ENCODE measurements around the gene GLCE.

GLCE gene

DNA sequence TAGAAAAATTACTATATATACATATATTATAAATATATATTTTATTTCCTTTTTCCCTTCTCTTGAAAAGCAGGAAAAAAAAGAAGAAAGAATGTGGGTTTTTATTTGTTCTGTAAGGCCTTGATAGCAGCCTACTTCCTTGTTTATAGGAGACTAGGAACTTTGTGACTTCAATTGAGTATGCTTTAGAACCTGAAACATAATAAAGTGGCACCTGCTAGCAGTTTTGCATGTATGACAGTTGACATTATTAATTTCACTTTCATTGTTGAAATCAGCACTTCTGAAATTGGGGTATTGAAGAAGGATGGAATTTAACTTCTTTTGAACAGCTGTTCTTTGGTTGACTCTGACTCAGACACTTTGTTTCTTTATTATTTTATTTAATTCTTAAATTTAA, 56.9 kb downstream of the GLCE start:
- no peaks in the 10 kb centered on the region for H3K9me3 ChIP-seq (ENCODE audit: insufficient read depth, low read length)
- H2AFZ ChIP-seq (ENCODE audit: low read depth, low read length, severe bottlenecking), result no peak overlapping the region

DNA sequence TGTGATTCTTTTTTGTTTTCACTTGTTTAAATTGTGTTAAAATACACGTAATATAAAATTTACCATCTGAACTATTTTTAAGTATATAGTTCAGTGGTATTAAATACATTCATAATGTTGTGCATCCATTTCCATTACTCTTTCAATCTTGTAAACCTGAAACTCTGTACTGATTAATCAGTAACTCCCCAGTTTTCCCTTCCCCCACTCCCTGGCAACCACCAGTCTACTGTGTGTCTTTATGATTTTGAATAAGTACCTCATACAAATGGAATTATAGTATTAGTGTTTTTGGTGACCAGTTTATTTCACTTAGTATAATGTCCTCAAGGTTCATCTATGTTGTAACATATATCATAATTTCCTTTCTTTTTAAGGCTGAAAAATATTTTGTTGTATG, 59.3 kb downstream of the GLCE start:
- Histone ChIP-seq H3K36me3 (ENCODE audit: low read length) (no peaks in the 10 kb centered on the region), H3K9me2 (replicated peaks; ENCODE audit: insufficient read depth, low read length) (no peaks in the 10 kb centered on the region), H3K4me2 (ENCODE audit: low read depth, low read length, poor library complexity, severe bottlenecking) (no peak overlapping the region), H3K9me3 (ENCODE audit: insufficient read depth, low read length) (no peaks in the 10 kb centered on the region), H3K4me3 (ENCODE audit: insufficient read depth, low read length, poor library complexity, severe bottlenecking) (no peak overlapping the region), H3K9ac (ENCODE audit: low read length) (no peak overlapping the region), H3F3A (ENCODE audit: insufficient read depth) (no peaks in the 10 kb centered on the region), H4K20me1 (ENCODE audit: low read depth, low read length) (no peaks in the 10 kb centered on the region), H2AFZ (ENCODE audit: low read depth, low read length, severe bottlenecking) (no peak overlapping the region), H3K27me3 (ENCODE audit: low read length) (no peaks in the 10 kb centered on the region), H3K79me2 (ENCODE audit: insufficient read depth, low read length) (no peaks in the 10 kb centered on the region), H3K27ac (ENCODE audit: low read depth, low read length) (no peak overlapping the region)
- TF ChIP-seq, protein P1, sequence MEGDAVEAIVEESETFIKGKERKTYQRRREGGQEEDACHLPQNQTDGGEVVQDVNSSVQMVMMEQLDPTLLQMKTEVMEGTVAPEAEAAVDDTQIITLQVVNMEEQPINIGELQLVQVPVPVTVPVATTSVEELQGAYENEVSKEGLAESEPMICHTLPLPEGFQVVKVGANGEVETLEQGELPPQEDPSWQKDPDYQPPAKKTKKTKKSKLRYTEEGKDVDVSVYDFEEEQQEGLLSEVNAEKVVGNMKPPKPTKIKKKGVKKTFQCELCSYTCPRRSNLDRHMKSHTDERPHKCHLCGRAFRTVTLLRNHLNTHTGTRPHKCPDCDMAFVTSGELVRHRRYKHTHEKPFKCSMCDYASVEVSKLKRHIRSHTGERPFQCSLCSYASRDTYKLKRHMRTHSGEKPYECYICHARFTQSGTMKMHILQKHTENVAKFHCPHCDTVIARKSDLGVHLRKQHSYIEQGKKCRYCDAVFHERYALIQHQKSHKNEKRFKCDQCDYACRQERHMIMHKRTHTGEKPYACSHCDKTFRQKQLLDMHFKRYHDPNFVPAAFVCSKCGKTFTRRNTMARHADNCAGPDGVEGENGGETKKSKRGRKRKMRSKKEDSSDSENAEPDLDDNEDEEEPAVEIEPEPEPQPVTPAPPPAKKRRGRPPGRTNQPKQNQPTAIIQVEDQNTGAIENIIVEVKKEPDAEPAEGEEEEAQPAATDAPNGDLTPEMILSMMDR (IDR thresholded peaks at IDR 0.05; ENCODE audit: insufficient read depth, low read length, poor library complexity, severe bottlenecking), result no peak
- no peak for TF ChIP-seq EZH2phosphoT487 (conservative IDR thresholded peaks at IDR 0.05; ENCODE audit: low read length)

More for the DNA sequence above, 56.9 kb downstream of the GLCE start:
- H3F3A ChIP-seq (ENCODE audit: insufficient read depth), result no peaks in the 10 kb centered on the region
- no peak overlapping the region for H3K4me3 ChIP-seq (ENCODE audit: insufficient read depth, low read length, poor library complexity, severe bottlenecking)
- no peaks in the 10 kb centered on the region for H4K20me1 ChIP-seq (ENCODE audit: low read depth, low read length)
- no peak for TF ChIP-seq EZH2phosphoT487 (conservative IDR thresholded peaks at IDR 0.05; ENCODE audit: low read length)
- TF ChIP-seq, protein P1 (IDR thresholded peaks at IDR 0.05; ENCODE audit: insufficient read depth, low read length, poor library complexity, severe bottlenecking), result no peak
- no peaks in the 10 kb centered on the region for H3K36me3 ChIP-seq (ENCODE audit: low read length)
- H3K9me2 ChIP-seq (replicated peaks; ENCODE audit: insufficient read depth, low read length), result no peaks in the 10 kb centered on the region
- no peaks in the 10 kb centered on the region for H3K27me3 ChIP-seq (ENCODE audit: low read length)
- no peak overlapping the region for H3K9ac ChIP-seq (ENCODE audit: low read length)
- no peaks in the 10 kb centered on the region for H3K79me2 ChIP-seq (ENCODE audit: insufficient read depth, low read length)
- H3K27ac ChIP-seq (ENCODE audit: low read depth, low read length), result no peak overlapping the region
- H3K4me2 ChIP-seq (ENCODE audit: low read depth, low read length, poor library complexity, severe bottlenecking), result no peak overlapping the region

DNA sequence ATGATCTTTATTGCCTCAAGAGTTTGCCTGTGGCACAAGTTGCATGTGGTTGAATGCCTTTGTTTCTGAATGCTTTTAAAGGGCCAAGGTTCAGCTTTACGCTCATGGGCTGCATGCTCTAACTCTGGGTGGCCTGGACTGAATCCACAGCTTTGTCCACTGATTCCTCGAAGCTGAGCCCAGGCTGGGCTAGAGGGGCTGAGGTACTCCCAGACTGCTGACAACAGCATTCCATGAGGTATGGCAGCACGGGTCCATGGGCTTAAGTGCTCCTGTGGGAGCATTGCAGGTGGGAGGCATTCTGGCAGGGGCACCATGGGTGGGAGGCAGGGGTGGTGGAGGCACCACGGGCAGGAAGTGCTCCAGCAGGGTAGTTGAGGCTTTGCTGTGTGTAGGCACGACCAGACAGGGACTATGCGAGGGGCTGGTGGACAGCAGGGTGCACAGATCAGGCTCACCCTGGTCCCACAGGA, 61.6 kb downstream of the GLCE start:
- Histone ChIP-seq H3K27me3 (ENCODE audit: low read length) (no peaks in the 10 kb centered on the region), H3K9me2 (replicated peaks; ENCODE audit: insufficient read depth, low read length) (no peaks in the 10 kb centered on the region), H3F3A (ENCODE audit: insufficient read depth) (no peaks in the 10 kb centered on the region), H3K4me3 (ENCODE audit: insufficient read depth, low read length, poor library complexity, severe bottlenecking) (no peak overlapping the region), H2AFZ (ENCODE audit: low read depth, low read length, severe bottlenecking) (no peak overlapping the region), H3K27ac (ENCODE audit: low read depth, low read length) (no peak overlapping the region), H3K4me2 (ENCODE audit: low read depth, low read length, poor library complexity, severe bottlenecking) (no peak overlapping the region), H3K36me3 (ENCODE audit: low read length) (no peaks in the 10 kb centered on the region), H3K9ac (ENCODE audit: low read length) (no peak overlapping the region), H3K9me3 (ENCODE audit: insufficient read depth, low read length) (no peaks in the 10 kb centered on the region), H4K20me1 (ENCODE audit: low read depth, low read length) (no peaks in the 10 kb centered on the region), H3K79me2 (ENCODE audit: insufficient read depth, low read length) (no peaks in the 10 kb centered on the region)
- no peak for TF ChIP-seq EZH2phosphoT487 (conservative IDR thresholded peaks at IDR 0.05; ENCODE audit: low read length)
- TF ChIP-seq, protein P1 (IDR thresholded peaks at IDR 0.05; ENCODE audit: insufficient read depth, low read length, poor library complexity, severe bottlenecking), result no peak

Data from SU-DHL-6 (cell line).